ENCODE results near the gene NAA25.

DNA sequence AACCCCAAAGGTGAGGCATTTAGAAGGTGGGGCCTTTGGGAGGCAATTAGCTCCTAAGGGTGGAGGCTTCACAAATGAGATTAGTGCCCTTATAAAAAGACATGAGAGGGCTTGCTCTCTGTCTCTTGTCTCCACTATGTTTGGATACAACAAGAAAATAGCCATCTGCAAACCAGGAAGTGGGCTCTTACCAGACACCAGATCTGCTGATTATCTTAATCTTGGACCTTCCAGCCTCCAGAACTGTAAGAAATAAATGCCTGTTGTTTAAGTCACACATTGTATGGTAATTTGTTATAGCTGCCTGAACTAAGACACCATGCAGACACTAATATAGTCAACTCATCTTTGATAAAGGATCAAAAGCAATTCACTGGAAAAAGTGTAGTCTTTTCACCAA is 130.0 kb downstream of the NAA25 start:
- TF ChIP-seq, protein P1, sequence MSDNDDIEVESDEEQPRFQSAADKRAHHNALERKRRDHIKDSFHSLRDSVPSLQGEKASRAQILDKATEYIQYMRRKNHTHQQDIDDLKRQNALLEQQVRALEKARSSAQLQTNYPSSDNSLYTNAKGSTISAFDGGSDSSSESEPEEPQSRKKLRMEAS (IDR thresholded peaks at IDR 0.05; ENCODE audit: low read depth), result no peak
- TF ChIP-seq USF1 (IDR thresholded peaks at IDR 0.05; ENCODE audit: borderline replicate concordance, low read depth), result no peak

Data from SK-N-SH (cell line).